Brain microvascular endothelial cell (primary cell): ENCODE data around the gene OR10C1.
A peak's percentile ranks its signal among the peaks of the same experiment; 100 is the strongest.

Source experiments
- DNase-seq: peaks from one replicate; pipeline ENCODE4 v3.0.0-alpha.2; 2020
- H3K27ac ChIP-seq: fragments of 250-450 bp; sonication (Bioruptor Pico); 2 replicates; pipeline ENCODE4 v1.5.1; 2020; ENCODE audit warnings: mild to moderate bottlenecking, moderate library complexity
- H3K27me3 ChIP-seq: fragments of 250-450 bp; sonication (Bioruptor Pico); replicated peaks from 2 replicates; pipeline ENCODE4 v1.5.1; 2020; ENCODE audit warnings: mild to moderate bottlenecking
- H3K36me3 ChIP-seq: fragments of 250-450 bp; sonication (Bioruptor Pico); replicated peaks from 2 replicates; pipeline ENCODE4 v1.5.1; 2020; ENCODE audit warnings: mild to moderate bottlenecking
- H3K4me3 ChIP-seq: 2 replicates; pipeline ENCODE4 v1.5.1; 2011; ENCODE audit warnings: low read depth, mild to moderate bottlenecking, control low read depth, low read length, moderate library complexity
- in situ Hi-C: cut with HindIII; loops from 2 replicates; pipeline ENCODE4 v1.10.0; 2017; ENCODE audit warnings: low sequenced_read_pairs, low pct_ligation_motif_present
- TF ChIP-seq, protein P1 (sequence below): IDR thresholded peaks from 2 replicates; pipeline ENCODE4 v1.5.1; 2011; ENCODE audit warnings: low read depth, mild to moderate bottlenecking, moderate library complexity, low read length, control low read depth, inconsistent platforms; ENCODE audit errors: missing control alignments

The OR10C1 gene

DNA sequence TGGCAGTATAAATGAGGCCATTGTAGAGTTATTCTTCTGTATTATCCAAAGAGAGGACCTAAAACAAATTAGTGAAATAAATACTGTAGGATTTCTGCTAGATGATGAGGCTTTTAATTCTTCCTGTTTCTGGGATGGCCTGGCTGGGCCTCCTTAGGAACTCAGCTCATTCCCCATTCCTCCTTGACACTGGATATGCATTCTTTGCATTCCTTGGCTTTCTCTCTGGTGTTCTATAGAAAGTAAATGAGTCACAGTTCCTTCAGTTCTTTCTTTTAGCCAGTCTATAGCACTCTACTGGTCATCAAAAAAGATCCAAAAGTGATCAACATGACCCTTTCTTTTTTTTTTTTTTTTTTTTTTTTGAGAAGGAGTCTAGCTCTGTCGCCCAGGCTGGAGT is 8.6 kb downstream of the OR10C1 start:
- in situ Hi-C loops, result no loop called here

DNA sequence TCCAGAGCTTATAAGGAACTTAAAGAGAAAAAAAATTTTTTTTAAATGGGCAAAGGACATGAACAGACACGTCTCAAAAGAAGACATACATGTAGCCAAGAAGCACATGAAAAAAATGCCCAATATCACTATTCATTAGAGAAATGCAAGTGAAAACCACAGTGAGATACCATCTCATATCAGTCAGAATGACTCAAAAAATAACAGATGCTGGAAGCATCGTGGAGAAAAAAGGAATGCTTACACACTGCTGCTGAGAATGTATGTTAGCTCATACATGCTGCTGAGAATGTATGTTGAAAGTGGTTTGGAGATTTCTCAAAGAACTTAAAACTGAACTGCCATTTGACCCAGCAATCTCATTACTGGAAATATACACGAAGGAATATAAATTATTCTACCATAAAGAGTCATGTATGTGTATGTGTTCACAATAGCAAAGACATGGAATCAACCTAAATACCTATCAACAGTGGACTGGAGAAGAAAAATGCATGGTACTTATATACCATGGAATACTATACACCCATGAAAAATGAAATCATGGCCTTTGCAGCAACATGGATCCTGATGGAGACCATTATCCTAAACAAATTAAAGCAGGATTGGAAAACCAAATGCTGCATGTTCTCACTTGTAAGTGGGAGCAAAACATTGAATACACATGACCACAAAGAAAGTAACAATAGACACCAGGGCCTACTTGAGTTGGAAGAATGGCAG is 12.5 kb downstream of the OR10C1 start:
- TF ChIP-seq, protein P1, sequence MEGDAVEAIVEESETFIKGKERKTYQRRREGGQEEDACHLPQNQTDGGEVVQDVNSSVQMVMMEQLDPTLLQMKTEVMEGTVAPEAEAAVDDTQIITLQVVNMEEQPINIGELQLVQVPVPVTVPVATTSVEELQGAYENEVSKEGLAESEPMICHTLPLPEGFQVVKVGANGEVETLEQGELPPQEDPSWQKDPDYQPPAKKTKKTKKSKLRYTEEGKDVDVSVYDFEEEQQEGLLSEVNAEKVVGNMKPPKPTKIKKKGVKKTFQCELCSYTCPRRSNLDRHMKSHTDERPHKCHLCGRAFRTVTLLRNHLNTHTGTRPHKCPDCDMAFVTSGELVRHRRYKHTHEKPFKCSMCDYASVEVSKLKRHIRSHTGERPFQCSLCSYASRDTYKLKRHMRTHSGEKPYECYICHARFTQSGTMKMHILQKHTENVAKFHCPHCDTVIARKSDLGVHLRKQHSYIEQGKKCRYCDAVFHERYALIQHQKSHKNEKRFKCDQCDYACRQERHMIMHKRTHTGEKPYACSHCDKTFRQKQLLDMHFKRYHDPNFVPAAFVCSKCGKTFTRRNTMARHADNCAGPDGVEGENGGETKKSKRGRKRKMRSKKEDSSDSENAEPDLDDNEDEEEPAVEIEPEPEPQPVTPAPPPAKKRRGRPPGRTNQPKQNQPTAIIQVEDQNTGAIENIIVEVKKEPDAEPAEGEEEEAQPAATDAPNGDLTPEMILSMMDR, result no peak
- DNase-seq, result peak; percentile 84
- Histone ChIP-seq H3K4me3 (no peak overlapping the region), H3K27ac (peak overlapping the region; percentile 17), H3K36me3 (no peaks in the 10 kb centered on the region), H3K27me3 (no peaks in the 10 kb centered on the region)
- in situ Hi-C loops, result no loop called here

More for the DNA sequence above, 8.6 kb downstream of the OR10C1 start:
- H3K4me3 ChIP-seq, result no peak overlapping the region
- no peaks in the 10 kb centered on the region for H3K36me3 ChIP-seq
- H3K27me3 ChIP-seq, result no peaks in the 10 kb centered on the region
- TF ChIP-seq, protein P1, result no peak
- H3K27ac ChIP-seq, result no peak overlapping the region
- peak; percentile 41 for DNase-seq

DNA sequence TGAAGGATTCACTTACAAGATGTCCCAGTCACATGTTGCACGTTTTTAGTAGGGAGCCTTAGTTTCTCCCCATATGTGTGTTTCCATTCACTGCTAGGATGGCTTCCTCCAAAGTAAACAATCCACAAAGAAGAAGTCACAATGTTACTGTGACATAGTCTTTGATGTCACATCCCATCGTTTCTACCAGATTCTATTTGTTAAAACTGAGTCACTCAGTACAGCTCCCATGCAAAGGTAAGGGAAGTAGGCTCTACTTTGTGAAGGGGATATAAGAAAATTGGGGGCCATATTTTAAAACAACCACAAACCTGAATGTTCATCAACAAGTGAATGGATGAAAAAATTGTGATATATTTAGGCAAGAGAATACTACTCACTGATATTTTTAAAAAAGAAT is 17.9 kb downstream of the OR10C1 start, which contains the start of the genes OR11A1 and OR2H1:
TSS of gene OR11A1 (minus strand) at position 101 of the 400 bp plus-strand sequence. CDS start 29,430 bp downstream, outside the sequence.
TSS of gene OR2H1 (plus strand) at position 185 of the 400 bp plus-strand sequence. CDS start 4,615 bp downstream, outside the sequence.
- no peaks in the 10 kb centered on the region for H3K36me3 ChIP-seq
- TF ChIP-seq, protein P1, result no peak
- no peaks in the 10 kb centered on the region for H3K27me3 ChIP-seq
- DNase-seq, result no peak
- in situ Hi-C loops, result no loop called here
- H3K4me3 ChIP-seq, result no peak within 1 kb of the TSS
- no peak within 1 kb of the TSS for H3K27ac ChIP-seq

DNA sequence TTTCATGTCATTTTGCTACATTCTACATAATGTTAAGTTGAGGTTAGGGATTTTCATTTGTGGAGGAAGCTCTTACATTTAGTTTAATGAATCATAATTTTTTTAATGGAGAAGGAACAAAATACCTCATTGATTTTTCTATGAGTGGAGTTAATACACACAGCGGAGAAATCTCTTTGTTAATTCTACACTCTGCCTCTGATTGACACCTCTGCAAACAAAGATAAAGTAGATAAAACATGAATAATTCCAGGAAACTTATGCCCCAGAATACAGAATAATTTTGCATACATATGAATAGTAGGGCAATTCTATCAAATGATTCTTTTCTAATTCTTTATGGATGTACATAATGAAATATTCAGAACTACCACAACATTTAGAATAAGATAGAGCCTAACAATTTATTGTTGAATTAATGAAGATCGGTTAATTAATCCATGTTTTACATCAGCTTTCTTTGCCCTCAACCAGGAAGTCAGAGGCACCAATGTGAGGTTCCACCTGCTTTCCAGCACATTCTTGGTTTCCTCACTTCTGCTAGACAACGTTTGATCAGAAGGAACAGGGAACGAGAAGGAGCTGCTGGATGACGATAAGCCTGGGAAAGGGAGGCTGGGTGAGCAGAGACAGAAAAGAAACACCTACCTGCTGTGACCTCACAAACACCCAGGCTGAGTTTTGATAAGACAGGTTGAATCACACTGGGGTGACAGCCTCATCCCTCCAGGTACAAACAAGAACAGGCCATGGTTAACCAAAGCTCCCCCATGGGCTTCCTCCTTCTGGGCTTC is 22.1 kb downstream of the OR10C1 start:
- Histone ChIP-seq H3K27ac (no peak overlapping the region), H3K4me3 (no peak overlapping the region), H3K36me3 (no peaks in the 10 kb centered on the region), H3K27me3 (no peaks in the 10 kb centered on the region)
- DNase-seq, result no peak
- in situ Hi-C loops, result no loop called here
- TF ChIP-seq, protein P1, result no peak

DNA sequence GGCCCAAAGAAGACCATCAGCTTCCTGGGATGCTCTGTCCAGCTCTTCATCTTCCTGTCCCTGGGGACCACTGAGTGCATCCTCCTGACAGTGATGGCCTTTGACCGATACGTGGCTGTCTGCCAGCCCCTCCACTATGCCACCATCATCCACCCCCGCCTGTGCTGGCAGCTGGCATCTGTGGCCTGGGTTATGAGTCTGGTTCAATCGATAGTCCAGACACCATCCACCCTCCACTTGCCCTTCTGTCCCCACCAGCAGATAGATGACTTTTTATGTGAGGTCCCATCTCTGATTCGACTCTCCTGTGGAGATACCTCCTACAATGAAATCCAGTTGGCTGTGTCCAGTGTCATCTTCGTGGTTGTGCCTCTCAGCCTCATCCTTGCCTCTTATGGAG is 22.9 kb downstream of the OR10C1 start:
- TF ChIP-seq, protein P1, result no peak
- H3K27ac ChIP-seq, result no peak overlapping the region
- DNase-seq, result no peak
- no peaks in the 10 kb centered on the region for H3K27me3 ChIP-seq
- H3K36me3 ChIP-seq, result no peaks in the 10 kb centered on the region
- H3K4me3 ChIP-seq, result no peak overlapping the region
- in situ Hi-C loops, result no loop called here
